ENCODE results near the gene ABHD17B.
"Not testable (repeated sequence)": the region's sequence is repeated elsewhere in the genome, so short reads cannot be mapped to it uniquely, and the experiment has no call there.

ABHD17B gene

DNA sequence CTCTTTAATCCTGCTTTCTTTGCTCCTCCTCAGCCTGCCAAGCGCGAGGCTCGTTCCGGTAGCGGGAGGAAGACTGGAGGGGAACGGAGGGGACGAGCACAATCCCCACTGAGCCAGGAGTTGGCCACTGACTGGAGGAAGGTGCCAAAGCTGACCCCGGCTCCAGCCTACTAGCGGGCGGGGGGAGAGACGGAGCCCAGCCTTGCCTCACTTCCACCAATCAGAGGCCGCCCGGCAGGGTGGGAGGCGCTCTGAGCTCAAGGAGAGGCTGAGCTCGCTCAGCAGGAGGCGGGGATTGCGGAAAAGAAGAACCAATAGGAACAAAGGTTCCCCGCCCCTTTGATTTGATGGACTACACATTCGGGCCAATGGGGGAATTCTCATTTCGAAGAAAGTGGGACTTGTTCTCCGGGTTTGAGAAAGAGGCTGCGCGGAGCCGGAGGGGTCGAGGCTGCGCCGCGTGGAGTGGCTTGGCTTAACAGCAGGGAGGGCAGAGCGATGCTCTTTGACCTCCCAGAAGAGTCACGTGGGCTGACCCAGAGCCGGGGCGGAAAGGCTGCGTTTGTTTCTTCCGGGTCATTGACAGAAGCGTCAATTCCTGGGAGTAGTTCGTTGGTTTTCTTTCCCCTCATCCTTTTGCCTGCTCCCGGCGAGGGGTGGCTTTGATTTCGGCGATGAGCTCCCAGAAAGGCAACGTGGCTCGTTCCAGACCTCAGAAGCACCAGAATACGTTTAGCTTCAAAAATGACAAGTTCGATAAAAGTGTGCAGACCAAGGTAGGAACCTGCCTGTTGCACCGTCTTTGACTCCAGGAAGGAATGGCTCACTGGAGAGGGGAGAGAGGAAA is at the start of gene ABHD17B, which contains the start of gene C9orf85:
Gene ABHD17B, minus strand, starts transcription at position 133 of the 847 bp plus-strand sequence. CDS start 36,113 bp downstream, outside the sequence.
Gene C9orf85, plus strand, starts transcription at position 579 of the 847 bp plus-strand sequence. Its CDS starts 96 bp downstream, at position 675.
- DNase-seq: peak; percentile 99

DNA sequence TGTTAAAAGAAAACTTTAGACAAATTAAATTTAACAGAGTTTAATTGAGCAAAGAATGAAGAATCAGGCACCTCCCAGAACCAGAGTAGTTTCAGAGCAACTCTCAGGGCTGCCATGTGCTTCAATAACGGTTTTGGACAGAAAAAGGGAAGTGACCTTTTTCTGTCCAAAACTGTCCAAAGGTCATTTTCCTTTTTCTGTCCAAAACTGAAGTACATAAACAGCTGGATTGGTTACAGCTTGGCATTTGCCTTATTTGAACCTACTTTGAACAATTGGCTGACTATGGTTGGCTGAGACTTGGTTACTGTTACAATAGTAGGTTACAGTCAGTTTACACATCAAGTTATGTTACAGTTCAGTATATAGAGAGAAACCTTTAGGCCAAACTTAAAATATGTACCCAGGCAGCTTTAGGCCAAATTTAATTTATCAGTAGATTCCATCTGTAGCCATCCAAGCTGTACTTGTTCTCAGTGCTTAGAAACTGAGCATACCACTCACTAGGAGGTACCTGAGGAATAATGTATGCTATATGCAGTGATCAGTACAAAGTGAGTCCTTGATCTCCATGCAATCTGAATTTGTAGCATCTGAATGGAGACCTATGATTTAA is 44.4 kb upstream of the ABHD17B start:
- DNase-seq: no peak

DNA sequence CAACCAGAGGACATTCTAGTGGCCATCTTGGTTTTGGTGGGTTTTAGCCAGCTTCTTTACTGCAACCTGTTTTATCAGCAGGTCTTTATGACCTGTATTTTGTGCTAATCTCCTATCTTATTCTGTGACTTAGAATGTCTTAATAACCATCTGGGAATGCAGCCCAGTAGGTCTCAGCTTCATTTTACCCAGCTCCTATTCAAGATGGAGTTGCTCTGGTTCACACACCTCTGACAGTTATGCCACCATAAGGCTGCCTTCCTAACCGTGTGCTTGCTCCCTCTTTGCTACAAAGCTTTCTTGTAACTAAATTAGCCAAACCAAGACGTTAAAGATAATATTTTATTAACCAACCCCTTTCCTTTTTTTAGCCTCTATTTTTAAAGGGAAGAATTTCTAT is 43.7 kb upstream of the ABHD17B start:
- not testable (repeated sequence) for DNase-seq

DNA sequence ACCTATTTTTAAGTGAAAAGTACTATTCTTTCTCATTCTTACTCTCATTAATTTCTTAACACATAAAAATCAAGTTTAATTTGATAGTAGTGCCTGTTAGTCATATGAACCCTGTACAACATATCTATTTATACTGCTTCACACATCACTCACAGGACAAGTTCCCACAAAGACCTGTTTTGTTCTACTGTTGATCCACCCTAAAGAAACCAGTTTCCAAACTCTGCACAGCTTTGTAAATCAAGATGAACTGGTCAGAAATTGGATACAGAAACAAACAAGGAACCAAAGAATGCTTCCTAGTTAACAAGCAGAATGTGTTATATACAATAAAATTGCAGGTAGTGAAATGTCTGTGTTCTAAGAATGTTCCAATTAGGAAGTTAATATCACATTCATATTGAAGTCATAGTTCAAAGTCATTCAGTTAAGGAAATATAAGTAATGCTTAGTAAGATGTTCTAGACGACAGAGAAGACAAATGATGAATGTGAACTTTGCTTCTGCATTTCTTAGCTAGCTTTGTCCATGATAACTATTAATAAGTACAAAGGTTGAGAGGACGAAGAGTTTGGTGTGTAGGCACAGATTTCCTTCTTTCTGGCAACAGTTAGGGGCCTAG is 33.9 kb upstream of the ABHD17B start:
- no peak for DNase-seq

DNA sequence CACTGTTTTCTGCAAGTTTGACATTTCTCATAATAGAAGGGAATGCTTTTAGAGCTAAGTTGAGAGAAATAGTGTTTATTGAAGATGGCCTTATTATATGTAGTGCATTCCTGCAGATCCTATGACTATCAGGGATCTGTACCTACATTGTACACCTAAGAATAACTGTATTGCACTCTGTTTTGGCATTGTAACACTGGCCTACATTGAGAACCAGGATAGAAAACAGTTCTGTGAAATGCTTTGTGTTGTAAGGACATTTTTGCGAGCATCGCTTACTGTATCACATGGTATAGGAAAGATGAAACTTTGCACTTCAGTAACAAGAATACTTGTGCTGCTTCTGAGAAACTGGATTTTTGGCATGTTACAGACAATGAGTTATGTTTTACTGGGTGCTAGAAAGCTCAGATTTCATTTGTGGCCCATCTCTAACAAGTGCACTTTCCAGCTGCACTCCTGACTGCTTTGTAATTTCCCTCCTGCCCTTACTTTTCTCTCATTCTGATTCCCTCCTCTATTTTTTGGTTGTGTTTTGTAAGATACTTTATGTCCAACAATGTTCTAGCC is 31.1 kb upstream of the ABHD17B start:
- DNase-seq: no peak

DNA sequence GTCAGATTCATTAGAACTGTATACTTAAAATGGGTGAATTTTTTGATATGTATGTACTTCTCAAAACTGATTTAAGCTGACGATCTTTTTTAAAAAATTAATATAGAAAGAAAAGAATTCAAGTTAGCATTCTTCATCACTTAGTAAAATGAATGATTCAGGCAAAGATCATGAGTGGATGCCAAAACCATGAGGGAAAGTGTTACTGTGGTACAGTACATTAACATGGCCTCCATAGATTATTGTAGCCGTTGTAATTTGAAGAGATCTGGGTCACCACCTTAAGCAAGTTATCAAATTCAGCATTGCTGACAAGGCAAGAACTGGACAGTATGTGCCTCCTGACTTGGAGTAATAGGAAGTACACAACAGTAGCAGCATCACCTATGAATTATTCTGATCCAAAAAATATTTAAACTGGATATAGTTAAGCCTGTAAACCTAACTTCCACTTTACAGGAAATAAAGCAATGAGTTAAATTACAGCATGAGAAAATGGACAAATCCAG is 30.1 kb upstream of the ABHD17B start:
- DNase-seq: no peak

DNA sequence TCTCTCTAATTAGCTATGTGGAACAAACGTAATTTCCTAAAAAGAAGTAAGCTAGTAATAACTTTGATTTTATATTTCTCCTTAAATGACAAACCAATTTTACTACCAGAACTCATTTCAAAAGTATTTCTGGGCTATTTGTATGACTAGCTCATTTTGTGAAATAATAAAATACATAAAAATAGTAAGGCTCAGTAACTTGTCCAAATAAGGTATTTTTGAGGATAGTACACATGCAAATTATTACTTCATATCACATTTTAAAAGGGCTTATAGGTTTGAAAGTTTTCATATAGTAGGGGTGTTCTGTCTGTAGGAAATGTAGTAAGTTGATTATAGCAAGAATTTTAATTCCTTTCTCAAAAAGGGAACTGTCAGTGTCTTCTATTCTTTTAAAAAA is 26.9 kb upstream of the ABHD17B start:
- no peak for DNase-seq

DNA sequence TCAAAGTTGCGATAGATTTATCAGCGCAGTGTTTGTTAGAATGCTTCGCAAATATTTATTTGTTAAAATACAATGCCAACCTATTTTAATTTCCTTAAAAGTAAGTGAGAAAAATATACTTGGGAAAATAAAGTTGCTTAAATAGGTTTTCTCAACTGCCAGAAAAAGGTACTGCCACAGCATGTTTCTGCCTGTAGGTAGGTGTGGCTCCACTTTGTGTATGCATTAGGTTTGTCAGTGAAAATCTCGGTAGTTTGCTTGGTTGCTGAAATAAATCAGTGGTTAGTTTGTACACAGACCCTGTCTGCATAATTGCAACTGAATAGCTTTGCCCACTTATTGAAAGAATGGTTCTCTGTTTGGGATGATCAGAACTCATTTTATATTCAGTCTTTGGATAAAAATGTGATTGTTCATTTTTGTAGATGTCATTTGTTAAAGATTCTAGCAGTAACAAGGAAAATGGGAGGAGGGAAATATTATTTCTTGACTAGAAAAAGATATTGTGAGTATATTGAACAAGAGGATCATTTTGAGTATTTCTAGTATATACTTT is 26.2 kb upstream of the ABHD17B start:
- DNase-seq: no peak

DNA sequence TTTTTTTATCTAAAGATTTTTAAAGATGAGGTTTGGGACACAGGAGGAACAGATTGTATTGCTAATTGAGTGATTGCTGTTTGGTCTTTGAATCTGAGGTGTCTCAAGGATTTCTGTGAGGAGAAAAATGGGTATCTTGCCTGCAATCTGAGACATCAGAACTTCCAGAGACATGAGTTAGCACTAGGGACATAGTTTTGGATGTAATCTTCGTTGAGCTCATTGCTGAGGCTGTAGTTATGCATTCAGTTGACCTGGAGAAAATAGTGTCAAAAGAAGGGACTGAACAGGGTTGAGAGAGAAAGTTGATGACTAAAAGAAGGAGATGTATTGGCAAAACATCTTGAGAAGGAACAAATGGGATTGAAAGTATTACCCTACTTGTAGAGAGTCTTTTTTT is 25.1 kb upstream of the ABHD17B start:
- no peak for DNase-seq

DNA sequence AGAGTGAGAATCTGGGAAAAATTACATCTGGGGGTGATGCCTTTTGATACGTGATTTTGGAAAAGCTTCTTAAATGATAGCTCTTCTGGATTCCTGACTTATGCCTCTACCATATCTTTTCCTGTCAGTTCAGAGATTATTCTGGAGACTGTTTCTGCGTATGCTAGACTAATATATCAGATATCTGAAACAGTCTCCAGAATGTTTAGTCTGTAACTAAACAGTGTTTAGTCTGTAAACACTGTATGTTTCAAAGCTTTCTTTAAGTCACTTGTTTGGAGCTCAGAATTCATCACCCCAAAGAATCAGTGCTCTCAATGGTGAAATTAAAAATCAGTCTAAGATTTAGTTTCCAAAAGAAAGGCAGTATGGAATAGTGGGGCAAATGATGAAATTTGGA is 20.2 kb upstream of the ABHD17B start:
- no peak for DNase-seq

DNA sequence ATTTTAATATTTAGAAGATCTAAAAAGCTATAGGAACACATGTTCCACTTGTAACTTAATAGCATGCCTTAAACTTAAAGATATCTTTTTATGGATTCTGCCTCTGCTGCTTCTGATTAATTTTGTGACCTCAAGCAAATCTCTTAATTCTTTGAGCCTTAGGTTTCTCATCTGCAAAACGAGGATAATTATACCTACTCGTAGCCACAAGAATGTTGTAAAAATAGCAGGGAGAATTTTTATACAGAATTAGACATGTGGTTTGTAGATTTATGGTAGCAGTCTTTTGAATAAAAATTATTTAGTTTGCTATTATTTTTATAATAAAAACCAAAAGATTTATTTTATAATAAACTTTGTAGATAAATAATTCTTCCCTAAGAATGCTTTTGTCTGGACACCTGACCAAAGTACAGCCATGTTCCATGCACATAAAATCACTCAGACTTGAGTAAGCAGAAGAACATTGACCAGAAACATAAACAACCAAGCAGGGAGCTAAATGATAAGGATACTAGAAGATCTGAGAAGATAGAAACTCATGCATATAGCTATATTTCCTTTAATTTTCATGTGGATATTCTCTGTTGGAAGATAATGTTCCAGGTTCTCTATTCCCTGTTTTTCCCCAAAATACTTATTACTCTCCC is 18.9 kb upstream of the ABHD17B start:
- DNase-seq: no peak

DNA sequence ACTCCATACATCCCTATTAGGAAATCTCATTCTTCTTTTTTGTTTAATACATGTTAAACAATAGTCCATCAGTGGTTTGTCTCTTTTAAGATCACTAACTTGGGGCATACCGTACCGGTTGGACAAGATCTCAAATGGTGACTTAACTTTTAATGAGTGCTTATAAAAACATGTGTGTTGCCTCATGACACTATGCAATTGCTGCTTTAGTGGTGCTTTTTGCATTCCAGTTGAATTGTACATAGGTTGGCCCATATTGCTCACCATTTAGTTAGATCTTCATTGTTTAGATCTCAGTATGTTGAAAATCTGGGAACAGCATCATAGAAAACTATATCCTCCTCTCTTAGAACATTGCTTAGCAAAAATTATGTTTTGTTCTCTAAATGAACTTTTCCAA is 18.2 kb upstream of the ABHD17B start:
- DNase-seq: no peak

DNA sequence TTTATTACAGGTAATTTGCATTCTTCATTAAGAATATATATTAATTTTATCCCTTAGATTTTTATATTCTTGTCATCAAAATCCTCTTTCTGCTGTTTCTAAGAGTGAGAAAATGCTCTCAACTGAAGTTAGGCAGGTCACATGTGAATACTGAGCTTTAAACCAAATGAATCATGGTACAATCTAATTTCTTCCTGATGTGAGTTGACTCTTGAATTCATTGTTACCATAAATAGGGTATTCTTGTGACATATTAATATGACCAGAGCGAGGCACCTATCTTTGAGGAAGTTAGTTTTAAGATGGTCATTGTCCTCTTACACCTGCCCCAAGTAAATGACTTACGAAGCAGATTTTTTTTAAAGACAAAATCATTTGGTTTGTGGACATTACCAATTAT is 17.8 kb upstream of the ABHD17B start:
- DNase-seq: no peak

DNA sequence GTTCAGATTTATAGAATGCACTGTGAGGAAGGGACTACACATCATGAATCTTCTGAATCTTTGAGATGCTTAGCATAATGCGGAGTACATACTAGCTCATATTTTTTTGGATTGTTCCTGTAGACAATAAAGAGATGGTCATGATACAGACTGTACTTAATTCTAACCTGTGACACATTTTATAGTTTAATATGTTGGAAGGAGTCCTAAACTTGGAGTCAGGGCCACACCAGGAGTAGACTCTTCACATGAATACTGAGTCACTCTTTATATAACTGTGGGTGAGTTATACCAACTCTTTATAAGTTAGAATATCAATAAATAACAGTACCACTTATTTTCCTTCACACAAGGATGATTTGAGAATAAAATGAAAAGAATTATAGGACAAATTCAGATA is 17.4 kb upstream of the ABHD17B start:
- DNase-seq: no peak

DNA sequence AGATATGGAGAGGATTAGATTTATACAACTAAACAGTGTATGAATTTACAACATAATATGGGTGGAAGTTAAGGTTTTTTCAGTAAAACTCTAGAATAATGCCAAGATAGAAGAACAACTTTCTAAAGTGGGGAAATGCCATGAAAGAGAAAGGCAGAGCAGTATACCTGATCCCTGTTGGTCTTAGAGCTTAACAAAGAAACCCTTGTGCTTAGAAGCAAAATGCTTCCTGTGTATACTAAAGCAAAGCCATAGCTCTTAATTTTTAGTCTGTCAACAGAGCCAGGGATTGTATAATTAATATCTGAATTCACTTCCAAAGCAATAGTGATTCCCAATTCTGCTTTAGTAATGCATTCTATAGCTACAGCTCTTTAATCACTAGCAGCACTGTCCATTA is 14.8 kb upstream of the ABHD17B start:
- DNase-seq: no peak

DNA sequence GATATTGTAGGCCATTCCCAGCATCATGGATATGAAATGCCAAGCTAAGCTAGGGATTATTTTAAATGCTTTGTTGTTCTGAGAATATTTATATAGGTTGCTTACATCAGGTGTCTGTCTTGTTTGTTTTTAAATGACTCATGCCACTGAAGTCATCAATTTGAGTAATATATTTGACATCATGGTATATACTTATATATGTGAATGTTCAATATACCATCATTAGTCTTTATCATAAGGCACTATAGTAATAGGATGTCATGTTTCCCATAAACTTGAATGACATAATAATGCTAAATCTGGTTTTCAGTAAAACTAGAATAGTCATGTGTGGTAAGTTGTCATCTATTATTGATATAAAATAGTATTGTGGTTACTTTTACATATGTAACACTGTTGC is 13.6 kb upstream of the ABHD17B start:
- DNase-seq: no peak

DNA sequence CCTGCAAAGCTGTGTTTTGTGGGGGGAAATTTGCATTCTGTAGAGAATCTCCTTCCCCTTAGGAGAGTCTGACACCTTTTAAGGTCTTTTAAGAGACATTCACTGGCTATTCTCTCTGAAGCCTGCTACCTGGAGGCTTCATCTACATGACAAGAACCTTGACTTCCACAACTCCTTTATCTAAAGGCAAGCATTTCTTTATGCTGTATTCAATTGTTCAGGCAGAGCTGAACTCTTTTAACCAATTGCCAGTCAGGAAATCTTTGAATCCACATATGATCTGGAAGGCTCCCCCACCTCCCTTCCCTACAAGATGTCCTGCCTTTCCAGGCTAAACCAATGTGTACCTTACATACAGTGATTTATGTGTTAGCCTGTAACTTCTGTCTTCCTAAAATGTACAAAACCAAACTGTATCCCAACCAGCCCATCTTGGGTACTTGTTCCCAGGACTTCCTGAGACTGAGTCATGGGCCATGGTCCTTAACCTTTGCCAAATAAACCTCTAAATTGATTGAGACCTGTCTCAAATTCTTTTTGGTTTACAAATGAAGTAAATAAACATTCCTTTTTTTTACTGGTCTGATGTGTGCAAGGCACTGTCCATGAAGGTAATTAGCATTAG is 10.3 kb upstream of the ABHD17B start:
- no peak for DNase-seq

DNA sequence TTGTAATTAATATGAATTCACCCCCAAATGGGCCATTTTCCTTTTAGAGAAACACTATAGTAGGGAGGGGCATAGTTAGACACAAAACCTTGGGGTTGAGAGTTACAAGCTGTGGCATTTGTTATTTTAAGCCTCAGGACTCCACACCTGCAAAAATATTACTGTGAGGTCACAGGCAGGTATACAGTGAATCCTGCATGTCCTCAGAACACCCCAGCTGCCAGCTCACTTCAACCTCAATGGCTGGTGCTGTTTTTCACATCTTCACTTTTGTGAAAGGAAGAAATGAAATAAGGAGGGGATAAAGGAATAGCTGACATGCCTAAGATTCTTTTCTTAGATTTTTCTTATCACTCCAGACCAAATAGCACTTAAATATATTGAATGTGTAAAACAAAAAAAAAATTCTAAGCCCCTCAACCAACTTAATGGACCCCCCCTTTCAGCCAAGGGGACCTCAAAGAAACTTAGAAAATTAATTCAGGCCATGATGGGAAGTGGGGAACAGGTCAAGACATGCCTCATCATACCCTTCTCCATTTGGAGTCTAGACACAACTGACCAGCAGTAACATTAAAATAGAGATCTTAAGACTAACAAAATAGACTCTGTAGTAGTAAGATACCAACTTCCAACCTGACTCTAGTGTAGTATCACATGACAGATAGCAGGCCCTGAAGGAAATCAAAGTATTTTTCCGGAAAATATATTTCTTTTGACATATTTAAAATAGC is 9.6 kb upstream of the ABHD17B start:
- DNase-seq: no peak

DNA sequence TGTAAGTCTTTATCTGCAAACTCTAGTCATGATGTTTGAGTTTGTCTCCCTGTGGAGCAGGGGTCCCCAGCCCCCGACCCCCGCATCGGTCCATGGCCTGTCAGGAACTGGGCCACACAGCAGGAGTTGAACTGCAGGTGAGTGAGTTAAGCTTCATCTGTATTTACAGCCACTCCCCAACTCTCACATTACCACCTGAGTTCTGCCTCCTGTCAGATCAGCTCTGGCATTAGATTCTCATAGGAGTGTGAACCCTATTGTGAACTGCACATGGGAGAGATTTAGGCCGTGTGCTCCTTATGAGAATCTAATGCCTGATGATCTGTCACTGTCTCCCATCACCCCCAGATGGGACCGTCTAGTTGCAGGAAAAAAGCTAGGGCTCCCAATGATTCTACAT is 7.4 kb upstream of the ABHD17B start:
- no peak for DNase-seq

DNA sequence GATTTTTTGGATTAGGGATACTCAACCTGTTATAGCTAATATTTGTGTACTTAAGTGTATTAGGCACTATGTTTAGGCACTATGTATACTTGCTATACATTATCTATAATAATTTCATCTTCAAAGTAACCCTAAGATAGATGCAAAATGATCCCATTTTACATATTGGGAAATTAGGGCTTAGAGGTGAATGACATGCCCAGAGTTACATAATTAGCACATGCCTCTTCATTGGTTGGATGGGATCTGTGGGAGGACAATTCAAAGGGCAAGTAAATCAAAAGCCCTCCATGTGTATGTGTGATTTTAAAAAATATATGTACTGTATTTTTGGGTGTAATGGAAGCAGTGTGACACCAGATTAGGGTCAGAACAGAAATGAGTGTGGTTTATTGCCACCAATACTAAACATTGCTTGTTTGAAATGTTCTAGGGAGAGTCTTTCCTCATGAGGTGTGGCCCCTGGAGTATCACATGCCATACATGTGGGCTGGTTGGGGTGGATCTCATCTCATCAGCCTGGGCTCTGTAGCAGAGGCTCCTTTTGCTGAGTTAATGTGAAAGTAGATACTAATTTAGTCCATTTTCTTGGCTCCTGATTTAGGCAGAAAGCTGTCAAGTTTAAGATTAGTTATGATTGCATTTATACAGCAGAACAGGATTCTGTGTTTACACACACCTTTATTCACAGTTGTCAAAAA is 6.0 kb upstream of the ABHD17B start:
- DNase-seq: no peak

DNA sequence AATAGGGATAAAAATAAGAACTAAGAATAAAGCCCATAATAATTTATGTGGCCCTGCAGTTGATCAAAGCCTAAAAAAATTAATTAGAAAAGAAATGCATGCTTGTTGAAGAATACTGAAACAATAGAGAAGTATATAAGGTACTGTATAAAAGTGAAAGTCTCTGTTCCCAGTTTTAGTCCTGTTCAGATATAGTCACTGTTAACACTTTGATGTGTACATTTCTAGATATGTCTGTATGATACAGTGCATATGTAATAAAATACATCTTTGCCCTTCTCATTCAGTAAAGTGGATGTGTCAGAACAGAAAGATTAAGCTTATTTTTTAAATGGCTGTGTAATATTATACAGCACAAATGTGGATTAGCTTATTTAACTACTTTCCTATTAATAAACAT is 4.5 kb upstream of the ABHD17B start:
- DNase-seq: no peak
